ENCODE data around the gene KDM5C. TPM values are rescaled to one million over a fixed set of nuclear protein-coding genes. Genes with fewer than 3 reads are reported as not detected.

KDM5C gene
- total and polyA plus RNA-seq, 2 of the 4 experiments (the other 2 are of a cell fraction): 75.4 to 84.6 TPM

DNA sequence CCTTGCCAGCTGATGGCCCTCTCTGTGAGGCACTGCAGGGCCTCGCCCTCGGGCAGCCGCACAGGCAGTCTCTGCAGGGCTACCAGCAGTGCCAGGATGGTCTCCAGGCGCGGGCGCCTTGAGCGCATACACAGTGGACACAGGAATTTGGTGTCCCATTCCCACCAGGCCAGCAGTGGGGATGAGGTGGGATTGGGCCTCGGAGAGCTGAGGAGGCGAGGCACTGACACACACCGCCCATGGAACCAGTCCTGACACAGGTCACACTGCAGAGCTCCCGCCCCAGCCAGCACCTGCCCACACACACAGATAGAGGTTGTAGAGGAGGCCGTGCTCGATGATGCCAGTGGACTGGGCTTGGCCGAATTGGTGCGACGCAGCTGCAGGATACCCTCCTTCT lies 30.7 kb downstream of the KDM5C start:
- Histone ChIP-seq H2BK20ac (ENCODE audit: low read depth, low read length) (no peak overlapping the region), H3K4me1 (ENCODE audit: control insufficient read depth, insufficient read depth, low read length) (no peaks in the 10 kb centered on the region), H3K4ac (ENCODE audit: low read depth, low read length) (no peak overlapping the region), H4K20me1 (ENCODE audit: insufficient read depth, low read length) (peaks cover 4% of the 10 kb centered on the region; the same call in 1 of the 2 replicates), H3K18ac (ENCODE audit: low read depth, low read length) (no peak overlapping the region), H3K4me2 (ENCODE audit: low read depth, low read length) (no peak overlapping the region), H2BK120ac (ENCODE audit: low read depth, low read length) (no peak overlapping the region), H3K23ac (ENCODE audit: low read depth, low read length) (no peak overlapping the region), H2BK5ac (ENCODE audit: low read depth, low read length, poor library complexity, severe bottlenecking) (no peak overlapping the region), H3K4me3 (ENCODE audit: insufficient read depth, low read depth, low read length) (no peak overlapping the region), H3K9me3 (ENCODE audit: control insufficient read depth, insufficient read depth, low read length) (no peaks in the 10 kb centered on the region), H3K56ac (ENCODE audit: extremely low read depth, insufficient read depth, low read length) (no peak overlapping the region), H4K91ac (ENCODE audit: insufficient read depth, low read depth, low read length) (no peak overlapping the region), H3K14ac (replicated peaks; ENCODE audit: low read depth, low read length) (no peak overlapping the region), H4K5ac (ENCODE audit: low read depth, low read length) (no peak overlapping the region), H4K8ac (ENCODE audit: low read depth in 2 of 2, low read length in 2 of 2) (no peak overlapping the region), H2AFZ (replicated peaks; ENCODE audit: low read length, poor library complexity) (no peak overlapping the region), H2BK15ac (ENCODE audit: low read depth, low read length) (no peak overlapping the region), H3K79me1 (ENCODE audit: low read depth in 1 of 2, low read length in 2 of 2) (no peaks in the 10 kb centered on the region; a peak in 2 of 4 replicates), H3K36me3 (ENCODE audit: control insufficient read depth, insufficient read depth, low read length) (peaks cover 73% of the 10 kb centered on the region), H3K27ac (ENCODE audit: insufficient read depth, low read length) (no peak overlapping the region), H3K27me3 (ENCODE audit: control insufficient read depth, insufficient read depth, low read length) (no peaks in the 10 kb centered on the region), H3K9ac (ENCODE audit: low read depth, low read length) (no peak overlapping the region), H2AK5ac (ENCODE audit: low read depth, low read length) (no peak overlapping the region), H3K9me1 (ENCODE audit: insufficient read depth, low read length) (peaks cover 8% of the 10 kb centered on the region), H2AK9ac (replicated peaks; ENCODE audit: low read depth, low read length, poor library complexity) (no peak overlapping the region)
- TF ChIP-seq SMC3 (IDR thresholded peaks at IDR 0.05; ENCODE audit: low read depth, low read length): no peak
- no peak for TF ChIP-seq BHLHE40 (IDR thresholded peaks at IDR 0.05; ENCODE audit: low read depth, low read length)
- TF ChIP-seq CEBPB (IDR thresholded peaks at IDR 0.05; ENCODE audit: low read depth, low read length): no peak
- TF ChIP-seq RFX5 (IDR thresholded peaks at IDR 0.05; ENCODE audit: low read depth, low read length): no peak
- TF ChIP-seq RCOR1 (IDR thresholded peaks at IDR 0.05; ENCODE audit: insufficient replicate concordance, low read length): no peak
- no peak for TF ChIP-seq POLR2A (IDR thresholded peaks at IDR 0.05; ENCODE audit: low read depth, low read length)
- TF ChIP-seq NFE2L2 (IDR thresholded peaks at IDR 0.05; ENCODE audit: low read depth, low read length): no peak
- TF ChIP-seq, protein P1, sequence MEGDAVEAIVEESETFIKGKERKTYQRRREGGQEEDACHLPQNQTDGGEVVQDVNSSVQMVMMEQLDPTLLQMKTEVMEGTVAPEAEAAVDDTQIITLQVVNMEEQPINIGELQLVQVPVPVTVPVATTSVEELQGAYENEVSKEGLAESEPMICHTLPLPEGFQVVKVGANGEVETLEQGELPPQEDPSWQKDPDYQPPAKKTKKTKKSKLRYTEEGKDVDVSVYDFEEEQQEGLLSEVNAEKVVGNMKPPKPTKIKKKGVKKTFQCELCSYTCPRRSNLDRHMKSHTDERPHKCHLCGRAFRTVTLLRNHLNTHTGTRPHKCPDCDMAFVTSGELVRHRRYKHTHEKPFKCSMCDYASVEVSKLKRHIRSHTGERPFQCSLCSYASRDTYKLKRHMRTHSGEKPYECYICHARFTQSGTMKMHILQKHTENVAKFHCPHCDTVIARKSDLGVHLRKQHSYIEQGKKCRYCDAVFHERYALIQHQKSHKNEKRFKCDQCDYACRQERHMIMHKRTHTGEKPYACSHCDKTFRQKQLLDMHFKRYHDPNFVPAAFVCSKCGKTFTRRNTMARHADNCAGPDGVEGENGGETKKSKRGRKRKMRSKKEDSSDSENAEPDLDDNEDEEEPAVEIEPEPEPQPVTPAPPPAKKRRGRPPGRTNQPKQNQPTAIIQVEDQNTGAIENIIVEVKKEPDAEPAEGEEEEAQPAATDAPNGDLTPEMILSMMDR (conservative IDR thresholded peaks at IDR 0.05; ENCODE audit: low read depth, low read length): no peak
- TF ChIP-seq, protein P2, sequence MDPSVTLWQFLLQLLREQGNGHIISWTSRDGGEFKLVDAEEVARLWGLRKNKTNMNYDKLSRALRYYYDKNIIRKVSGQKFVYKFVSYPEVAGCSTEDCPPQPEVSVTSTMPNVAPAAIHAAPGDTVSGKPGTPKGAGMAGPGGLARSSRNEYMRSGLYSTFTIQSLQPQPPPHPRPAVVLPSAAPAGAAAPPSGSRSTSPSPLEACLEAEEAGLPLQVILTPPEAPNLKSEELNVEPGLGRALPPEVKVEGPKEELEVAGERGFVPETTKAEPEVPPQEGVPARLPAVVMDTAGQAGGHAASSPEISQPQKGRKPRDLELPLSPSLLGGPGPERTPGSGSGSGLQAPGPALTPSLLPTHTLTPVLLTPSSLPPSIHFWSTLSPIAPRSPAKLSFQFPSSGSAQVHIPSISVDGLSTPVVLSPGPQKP (IDR thresholded peaks at IDR 0.05; ENCODE audit: borderline replicate concordance, low read depth, low read length): no peak
- TF ChIP-seq MAZ (IDR thresholded peaks at IDR 0.05; ENCODE audit: borderline replicate concordance, low read depth, low read length): no peak
- TF ChIP-seq FOS (IDR thresholded peaks at IDR 0.05; ENCODE audit: low read depth, low read length): no peak
- no peak for TF ChIP-seq MXI1 (IDR thresholded peaks at IDR 0.05; ENCODE audit: borderline replicate concordance, low read depth, low read length)
- no peak for TF ChIP-seq MAFK (IDR thresholded peaks at IDR 0.05; ENCODE audit: low read depth, low read length)
- TF ChIP-seq CHD1 (IDR thresholded peaks at IDR 0.05; ENCODE audit: low read depth, low read length): no peak
- no peak for TF ChIP-seq RAD21 (IDR thresholded peaks at IDR 0.05; ENCODE audit: low read length)
- TF ChIP-seq, protein P3, sequence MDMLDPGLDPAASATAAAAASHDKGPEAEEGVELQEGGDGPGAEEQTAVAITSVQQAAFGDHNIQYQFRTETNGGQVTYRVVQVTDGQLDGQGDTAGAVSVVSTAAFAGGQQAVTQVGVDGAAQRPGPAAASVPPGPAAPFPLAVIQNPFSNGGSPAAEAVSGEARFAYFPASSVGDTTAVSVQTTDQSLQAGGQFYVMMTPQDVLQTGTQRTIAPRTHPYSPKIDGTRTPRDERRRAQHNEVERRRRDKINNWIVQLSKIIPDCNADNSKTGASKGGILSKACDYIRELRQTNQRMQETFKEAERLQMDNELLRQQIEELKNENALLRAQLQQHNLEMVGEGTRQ (IDR thresholded peaks at IDR 0.05; ENCODE audit: low read depth, low read length): no peak
- no peak for ATAC-seq (ENCODE audit: low read depth)
- DNase-seq: no peak
- ChIA-PET CTCF (no interaction called here), POLR2A (ENCODE audit: unreplicated experiment) (no interaction called here)
- dilution Hi-C loops (cut with HindIII; ENCODE audit: low sequenced_read_pairs, unreplicated experiment): no loop called here
- 100% methylated on average over 1 of the region's 16 CpGs; no CpG with 5 or more reads in 1 of the 2 experiments for WGBS, 2 experiments (ENCODE audit: extremely low coverage in 2 of 2, insufficient read length in 1 of 2)
- in situ Hi-C loops (cut with MboI; ENCODE audit: low sequenced_read_pairs): no loop called here
- intact Hi-C loops (cut with micrococcal nuclease): no loop called here
- TSS peak; percentile 64 for BruUV-seq (replicated peaks)
